H1 (cell line): ENCODE results near the gene NRAS. TPM values are rescaled to one million over a fixed set of nuclear protein-coding genes. Genes with fewer than 3 reads are reported as not detected.

Experiments
- CTCF ChIA-PET: fragments of 300-600 bp; sonication (Branson Sonifier 250); formaldehyde crosslinking; loops from one replicate; lab custom pipeline; 2021; ENCODE audit not compliant: partially characterized antibody; lab: Charles Lee
- POLR2A ChIA-PET: fragments of 300-600 bp; sonication (Branson Sonifier 250); formaldehyde crosslinking; loops from one replicate; lab custom pipeline; 2021; ENCODE audit warnings: inconsistent platforms; ENCODE audit not compliant: partially characterized antibody; lab: Charles Lee
- DNase-seq, 2 experiments: peaks; one replicate each; pipeline versions ENCODE4 v3.0.0 to v3.0.0-alpha.2; 2010 to 2022; ENCODE audit warnings: low spot score in 2 of 2, low read depth in 1 of 2, mixed read lengths in 1 of 2
- FAIRE-seq: peaks from 2 replicates; lab custom pipeline; 2011; peaks lifted over from hg19 to GRCh38; lab: Jason Lieb, UNC
- H2AFZ ChIP-seq: 2 replicates; pipeline ENCODE4 v1.8.1; 2012; ENCODE audit warnings: low read length, inconsistent platforms
- H2AK5ac ChIP-seq: 2 replicates; pipeline ENCODE4 v1.6.1; 2013; ENCODE audit warnings: low read depth, low read length
- H2BK120ac ChIP-seq: replicated peaks from 2 replicates; pipeline ENCODE3; 2013; ENCODE audit warnings: low read depth, low read length, inconsistent platforms
- H2BK12ac ChIP-seq: 2 replicates; pipeline ENCODE4 v1.6.1; 2013; ENCODE audit warnings: low read depth, low read length
- H2BK15ac ChIP-seq: 2 replicates; pipeline ENCODE4 v1.6.1; 2013; ENCODE audit warnings: low read length
- H2BK20ac ChIP-seq: 2 replicates; pipeline ENCODE4 v1.6.1; 2013; ENCODE audit warnings: low read length
- H2BK5ac ChIP-seq: 2 replicates; pipeline ENCODE4 v1.6.1; 2013; ENCODE audit warnings: low read depth, low read length
- H3K14ac ChIP-seq: 2 replicates; pipeline ENCODE4 v1.6.1; 2013; ENCODE audit warnings: inconsistent platforms; ENCODE audit not compliant: insufficient read length
- H3K18ac ChIP-seq: 2 replicates; pipeline ENCODE4 v1.6.1; 2013; ENCODE audit warnings: low read length; ENCODE audit errors: extremely low read depth
- H3K23ac ChIP-seq: 2 replicates; pipeline ENCODE4 v1.6.1; 2013; ENCODE audit warnings: inconsistent platforms; ENCODE audit not compliant: insufficient read length
- H3K23me2 ChIP-seq: 2 replicates; pipeline ENCODE4 v1.6.1; 2013; ENCODE audit warnings: low read depth, low read length
- H3K27ac ChIP-seq: 2 replicates; pipeline ENCODE4 v1.6.1; 2011; ENCODE audit warnings: low read depth, low read length, inconsistent platforms
- H3K27me3 ChIP-seq, 4 experiments: replicated peaks in 1 of 4; 1 replicate in 1 of 4; 2 replicates in 3 of 4; pipeline versions ENCODE4 v1.6.1 to v1.8.1; 2011 to 2013; ENCODE audit warnings: low read length in 3 of 4, mild to moderate bottlenecking in 3 of 4, inconsistent platforms in 2 of 4, mixed read lengths in 2 of 4, moderate library complexity in 1 of 4; ENCODE audit not compliant: control insufficient read depth in 3 of 4, insufficient read depth in 3 of 4; ENCODE audit errors: extremely low read depth in 1 of 4
- H3K36me3 ChIP-seq, 4 experiments: 2 replicates each; pipeline versions ENCODE4 v1.6.1 to v1.8.1; 2011 to 2013; ENCODE audit warnings: mild to moderate bottlenecking in 4 of 4, low read length in 3 of 4, moderate library complexity in 2 of 4, control low read depth in 1 of 4, inconsistent platforms in 1 of 4; ENCODE audit not compliant: insufficient read depth in 4 of 4, control insufficient read depth in 2 of 4
- H3K4ac ChIP-seq: replicated peaks from 2 replicates; pipeline ENCODE3; 2013; ENCODE audit warnings: low read length, low read depth, mixed read lengths, inconsistent platforms; ENCODE audit not compliant: insufficient read length
- H3K4me1 ChIP-seq, 4 experiments: replicated peaks in 1 of 4; 1 replicate in 1 of 4; 2 replicates in 3 of 4; pipeline versions ENCODE4 v1.6.1 to v1.8.1; 2011 to 2013; ENCODE audit warnings: low read length in 3 of 4, inconsistent platforms in 2 of 4, mixed read lengths in 1 of 4; ENCODE audit not compliant: insufficient read depth in 4 of 4, control insufficient read depth in 3 of 4
- H3K4me2 ChIP-seq, 2 experiments: 2 replicates each; pipeline versions ENCODE4 v1.6.1 to v1.8.1; 2011 to 2013; ENCODE audit warnings: low read depth in 2 of 2, low read length in 2 of 2, control low read depth in 1 of 2, inconsistent platforms in 1 of 2, mild to moderate bottlenecking in 1 of 2; ENCODE audit not compliant: insufficient read depth in 1 of 2
- H3K4me3 ChIP-seq, 4 experiments: fragments of 200-600, 300-600 bp in 1 of 4; sonication (generic), shearing (Covaris generic), sonication (Bioruptor Twin) in 1 of 4; 2 replicates each; pipeline versions ENCODE4 v1.5.1 to v1.8.1; 2011 to 2016; ENCODE audit warnings: low read length in 4 of 4, low read depth in 3 of 4, control low read depth in 2 of 4, inconsistent platforms in 2 of 4, mild to moderate bottlenecking in 2 of 4, mixed read lengths in 1 of 4, moderate library complexity in 1 of 4; ENCODE audit not compliant: insufficient read depth in 2 of 4; ENCODE audit errors: extremely low read depth in 1 of 4
- H3K56ac ChIP-seq: replicated peaks from 2 replicates; pipeline ENCODE3; 2013; ENCODE audit warnings: low read depth, mild to moderate bottlenecking, mixed read lengths, low read length, inconsistent platforms; ENCODE audit not compliant: insufficient read length
- H3K79me1 ChIP-seq: 2 replicates; pipeline ENCODE4 v1.6.1; 2013; ENCODE audit warnings: low read depth, low read length, control low read depth
- H3K79me2 ChIP-seq, 2 experiments: 2 replicates each; pipeline versions ENCODE4 v1.6.1 to v1.8.1; 2012 to 2013; ENCODE audit warnings: low read length in 2 of 2, mild to moderate bottlenecking in 2 of 2, inconsistent platforms in 1 of 2; ENCODE audit not compliant: insufficient read depth in 2 of 2, control insufficient read depth in 1 of 2
- H3K9ac ChIP-seq, 4 experiments: replicated peaks in 1 of 4; 1 replicate in 1 of 4; 2 replicates in 3 of 4; pipeline versions ENCODE4 v1.6.1 to v1.8.1; 2011 to 2013; ENCODE audit warnings: low read depth in 3 of 4, low read length in 3 of 4, control low read depth in 2 of 4, mild to moderate bottlenecking in 2 of 4, moderate library complexity in 2 of 4, inconsistent platforms in 1 of 4; ENCODE audit errors: extremely low read depth in 1 of 4
- H3K9me3 ChIP-seq, 2 experiments: 2 replicates each; pipeline versions ENCODE4 v1.6.1 to v1.8.1; 2012 to 2013; ENCODE audit warnings: mild to moderate bottlenecking in 2 of 2, moderate library complexity in 2 of 2, control low read depth in 1 of 2, inconsistent platforms in 1 of 2, low read depth in 1 of 2, low read length in 1 of 2, mixed read lengths in 1 of 2; ENCODE audit not compliant: insufficient read depth in 2 of 2
- H4K20me1 ChIP-seq, 2 experiments: replicated peaks in 1 of 2; 2 replicates each; pipeline versions ENCODE3 to v1.8.1; 2011 to 2013; ENCODE audit warnings: inconsistent platforms in 2 of 2, low read length in 2 of 2, mild to moderate bottlenecking in 1 of 2; ENCODE audit not compliant: insufficient read depth in 2 of 2, control insufficient read depth in 1 of 2
- H4K5ac ChIP-seq: 2 replicates; pipeline ENCODE4 v1.6.1; 2013; ENCODE audit warnings: low read length, low read depth, mixed read lengths, inconsistent platforms; ENCODE audit not compliant: insufficient read length
- H4K8ac ChIP-seq: 2 replicates; pipeline ENCODE4 v1.8.0; 2013; ENCODE audit warnings: mild to moderate bottlenecking, moderate library complexity, low read length, inconsistent platforms; ENCODE audit not compliant: insufficient read depth; ENCODE audit errors: extremely low read depth
- H4K91ac ChIP-seq: replicated peaks from 2 replicates; pipeline ENCODE3; 2013; ENCODE audit warnings: low read length, mixed read lengths, inconsistent platforms; ENCODE audit not compliant: insufficient read length
- BACH1 ChIP-seq: IDR thresholded peaks from 2 replicates; pipeline ENCODE4 v1.6.1; 2012; ENCODE audit warnings: low read length, improper control_type of control experiment
- CBX8 ChIP-seq: fragments of 300-800, 300-1000 bp; sonication (generic); IDR thresholded peaks from 2 replicates; pipeline ENCODE4 v1.7.1; 2016; ENCODE audit warnings: low read depth, low read length, borderline replicate concordance
- CTBP2 ChIP-seq: IDR thresholded peaks from 2 replicates; pipeline ENCODE4 v1.7.0; 2011; ENCODE audit warnings: borderline replicate concordance, mild to moderate bottlenecking, moderate library complexity, mixed read lengths, low read length; ENCODE audit not compliant: insufficient read depth, insufficient read length
- GABPA ChIP-seq: IDR thresholded peaks from 2 replicates; pipeline ENCODE4 v1.6.1; 2011; ENCODE audit warnings: mild to moderate bottlenecking, low read length, moderate library complexity, borderline replicate concordance; ENCODE audit not compliant: insufficient read depth
- JUND ChIP-seq: IDR thresholded peaks from 2 replicates; pipeline ENCODE4 v1.6.1; 2011; ENCODE audit warnings: mild to moderate bottlenecking, improper control_type of control experiment, low read length
- NRF1 ChIP-seq: IDR thresholded peaks from 2 replicates; pipeline ENCODE4 v1.6.1; 2011; ENCODE audit warnings: mild to moderate bottlenecking, low read depth, low read length, improper control_type of control experiment
- POU5F1 ChIP-seq: IDR thresholded peaks from 2 replicates; pipeline ENCODE4 v1.6.1; 2011; ENCODE audit warnings: low read depth, mild to moderate bottlenecking, low read length, moderate library complexity
- RBBP5 ChIP-seq: IDR thresholded peaks from 2 replicates; pipeline ENCODE4 v1.7.1; 2012; ENCODE audit warnings: low read depth, mild to moderate bottlenecking, inconsistent platforms, low read length, moderate library complexity, borderline replicate concordance
- RFX5 ChIP-seq: IDR thresholded peaks from 2 replicates; pipeline ENCODE4 v1.6.1; 2011; ENCODE audit warnings: low read depth, low read length, improper control_type of control experiment, borderline replicate concordance
- SIX5 ChIP-seq: IDR thresholded peaks from 2 replicates; pipeline ENCODE4 v1.6.1; 2011; ENCODE audit warnings: mild to moderate bottlenecking, low read depth, low read length
- SP4 ChIP-seq: IDR thresholded peaks from 2 replicates; pipeline ENCODE4 v1.6.1; 2012; ENCODE audit warnings: low read length, inconsistent platforms
- TAF1 ChIP-seq: IDR thresholded peaks from 2 replicates; pipeline ENCODE4 v1.6.1; 2011; ENCODE audit warnings: mild to moderate bottlenecking, low read depth, low read length
- TCF12 ChIP-seq: IDR thresholded peaks from 2 replicates; pipeline ENCODE4 v1.6.1; 2011; ENCODE audit warnings: low read depth, mild to moderate bottlenecking, low read length
- TEAD4 ChIP-seq: IDR thresholded peaks from 2 replicates; pipeline ENCODE4 v1.6.1; 2012; ENCODE audit warnings: low read depth, low read length, inconsistent platforms, mixed read lengths
- polyA plus RNA-seq, 7 experiments: library from polyadenylated mRNA; depleted of rRNA in 3 of 7; stranded (reverse) in 5 of 7; unstranded in 2 of 7; fragments of >200 nt in 5 of 7; fragments of 200-250 nt in 2 of 7; gene quantifications; 1 replicate in 5 of 7; 2 replicates in 1 of 7; 4 replicates in 1 of 7; pipeline versions ENCODE4 v1.2.1 to v1.2.3, GENCODE V29; 2011 to 2013; ENCODE audit warnings: missing spikeins in 2 of 7, mixed read lengths in 2 of 7
- total RNA-seq: library from RNA; stranded (reverse); fragmentation: NEBNext Ultra II Directional; extraction: Animal tissue kit (Norgen Biotek cat#: 25700); gene quantifications from 2 replicates; pipeline ENCODE4 v1.2.1, GENCODE V29; 2021
- TF ChIP-seq, protein P1 (sequence below): IDR thresholded peaks from 2 replicates; pipeline ENCODE4 v1.6.1; 2012; ENCODE audit warnings: low read length, inconsistent platforms

The NRAS gene
- total and polyA plus RNA-seq, 2 of the 8 experiments (the other 6 are each of a cell fraction or from before 2014, with no cell fraction given), result 24.5 to 65.1 TPM

GRCh38 chr1:114696810-114697209, 19.8 kb downstream of the NRAS start:
- no peak overlapping the region for H2AK5ac ChIP-seq
- H4K20me1 ChIP-seq, result no peaks in the 10 kb centered on the region
- no peak overlapping the region for H3K56ac ChIP-seq
- H3K4me1 ChIP-seq, result no peaks in the 10 kb centered on the region
- no peaks in the 10 kb centered on the region for H3K79me2 ChIP-seq
- H4K8ac ChIP-seq, result no peak overlapping the region
- H3K23ac ChIP-seq, result no peak overlapping the region
- no peak overlapping the region for H3K4ac ChIP-seq
- no peak overlapping the region for H3K4me2 ChIP-seq
- no peak overlapping the region for H2BK15ac ChIP-seq
- H3K9me3 ChIP-seq, result no peaks in the 10 kb centered on the region
- ChIA-PET POLR2A (no interaction called here), CTCF (no interaction called here)
- no peak overlapping the region for H3K9ac ChIP-seq
- no peak overlapping the region for H2AFZ ChIP-seq
- H3K18ac ChIP-seq, result no peak overlapping the region
- H3K14ac ChIP-seq, result no peak overlapping the region
- H2BK120ac ChIP-seq, result no peak overlapping the region
- H3K79me1 ChIP-seq, result no peaks in the 10 kb centered on the region
- H3K4me3 ChIP-seq, result no peak overlapping the region
- H3K23me2 ChIP-seq, result no peaks in the 10 kb centered on the region
- H2BK12ac ChIP-seq, result no peak overlapping the region
- H2BK20ac ChIP-seq, result no peak overlapping the region
- no peaks in the 10 kb centered on the region for H3K27me3 ChIP-seq
- H4K5ac ChIP-seq, result no peak overlapping the region
- H3K27ac ChIP-seq, result no peak overlapping the region
- FAIRE-seq (no peak), DNase-seq (no peak)
- H4K91ac ChIP-seq, result no peak overlapping the region
- H3K36me3 ChIP-seq, result no peaks in the 10 kb centered on the region
- H2BK5ac ChIP-seq, result no peak overlapping the region
- TF ChIP-seq RFX5 (no peak), JUND (no peak), TCF12 (no peak), SIX5 (no peak), GABPA (no peak), CBX8 (no peak), CTBP2 (no peak), POU5F1 (no peak), NRF1 (no peak), SP4 (no peak), TEAD4 (no peak), TAF1 (no peak), BACH1 (no peak), RBBP5 (no peak)
- TF ChIP-seq, protein P1, sequence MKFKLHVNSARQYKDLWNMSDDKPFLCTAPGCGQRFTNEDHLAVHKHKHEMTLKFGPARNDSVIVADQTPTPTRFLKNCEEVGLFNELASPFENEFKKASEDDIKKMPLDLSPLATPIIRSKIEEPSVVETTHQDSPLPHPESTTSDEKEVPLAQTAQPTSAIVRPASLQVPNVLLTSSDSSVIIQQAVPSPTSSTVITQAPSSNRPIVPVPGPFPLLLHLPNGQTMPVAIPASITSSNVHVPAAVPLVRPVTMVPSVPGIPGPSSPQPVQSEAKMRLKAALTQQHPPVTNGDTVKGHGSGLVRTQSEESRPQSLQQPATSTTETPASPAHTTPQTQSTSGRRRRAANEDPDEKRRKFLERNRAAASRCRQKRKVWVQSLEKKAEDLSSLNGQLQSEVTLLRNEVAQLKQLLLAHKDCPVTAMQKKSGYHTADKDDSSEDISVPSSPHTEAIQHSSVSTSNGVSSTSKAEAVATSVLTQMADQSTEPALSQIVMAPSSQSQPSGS, result no peak
